HG03520 (cell line): ENCODE data around the gene RFTN1.

ENCODE experiments used
- ATAC-seq: cut with Tn5 transposase; IDR thresholded peaks from one replicate; pipeline ENCODE4 v1.9.1; 2021; ENCODE audit warnings: mild to moderate bottlenecking, moderate library complexity; ENCODE audit not compliant: unreplicated experiment

The RFTN1 gene

GRCh38 chr3:16335333-16335732 lies 178.2 kb downstream of the RFTN1 start:
- ATAC-seq = no peak

- no peak for ATAC-seq
Observed at GRCh38 chr3:16334909-16335308, 178.6 kb downstream of the RFTN1 start.

- ATAC-seq = no peak
Observed at GRCh38 chr3:16332904-16333426, 180.5 kb downstream of the RFTN1 start.

- no peak for ATAC-seq
Observed at GRCh38 chr3:16331319-16331883, 182.1 kb downstream of the RFTN1 start.

- no peak for ATAC-seq
Observed at GRCh38 chr3:16330351-16330750, 183.1 kb downstream of the RFTN1 start.

GRCh38 chr3:16329826-16330129 lies 183.7 kb downstream of the RFTN1 start:
- no peak for ATAC-seq

- ATAC-seq = no peak
Observed at GRCh38 chr3:16329036-16329825, 184.3 kb downstream of the RFTN1 start.

- ATAC-seq = no peak
Observed at GRCh38 chr3:16328124-16328523, 185.4 kb downstream of the RFTN1 start.

GRCh38 chr3:16326724-16327349 lies 186.7 kb downstream of the RFTN1 start:
- no peak for ATAC-seq

- ATAC-seq = no peak
Observed at GRCh38 chr3:16325850-16326249, 187.6 kb downstream of the RFTN1 start.

GRCh38 chr3:16323737-16324136 lies 189.8 kb downstream of the RFTN1 start:
- ATAC-seq = no peak

- no peak for ATAC-seq
Observed at GRCh38 chr3:16322189-16322588, 191.3 kb downstream of the RFTN1 start.

GRCh38 chr3:16320711-16321110 lies 192.8 kb downstream of the RFTN1 start:
- ATAC-seq = no peak

- ATAC-seq = no peak
Observed at GRCh38 chr3:16319723-16320122, 193.8 kb downstream of the RFTN1 start.

- ATAC-seq = no peak
Observed at GRCh38 chr3:16319307-16319706, 194.2 kb downstream of the RFTN1 start.

- no peak for ATAC-seq
Observed at GRCh38 chr3:16318176-16318575, 195.3 kb downstream of the RFTN1 start.

- ATAC-seq = no peak
Observed at GRCh38 chr3:16317561-16317945, 195.9 kb downstream of the RFTN1 start.

- ATAC-seq = no peak
Observed at GRCh38 chr3:16316847-16317560, 196.5 kb downstream of the RFTN1 start.

- no peak for ATAC-seq
Observed at GRCh38 chr3:16316396-16316795, 197.1 kb downstream of the RFTN1 start.

GRCh38 chr3:16315623-16316022 lies 197.9 kb downstream of the RFTN1 start:
- ATAC-seq = no peak

- ATAC-seq = no peak
Observed at GRCh38 chr3:16313886-16314645, 199.4 kb downstream of the RFTN1 start.
